Tibial artery (tissue), 4 donors: ENCODE measurements around the gene PARP8.
"Not testable (repeated sequence)": the region's sequence is repeated elsewhere in the genome, so short reads cannot be mapped to it uniquely, and the experiment has no call there.

Source experiments
- DNase-seq, 2 donors: peaks; one replicate each; pipeline ENCODE4 v3.0.0-alpha.2; 2019
- H3K27ac ChIP-seq, 2 donors: fragments of 200-600 bp; sonication (generic) in 1 of 2; 1 replicate in 1 of 2; 2 replicates in 1 of 2; pipeline ENCODE4 v1.5.1; 2018 to 2019; ENCODE audit warnings: mild to moderate bottlenecking in 1 of 2
- H3K27me3 ChIP-seq, 2 donors: fragments of 200-600 bp; sonication (generic) in 1 of 2; one replicate each; pipeline versions ENCODE4 v1.5.1 to v1.6.0; 2016 to 2019
- H3K36me3 ChIP-seq, 3 donors: fragments of 200-600 bp; sonication (generic) in 2 of 3; one replicate each; pipeline ENCODE4 v1.5.1; 2016 to 2019; ENCODE audit warnings: mild to moderate bottlenecking in 2 of 3
- H3K4me1 ChIP-seq, 4 donors: fragments of 200-600 bp; sonication (generic) in 2 of 4; 1 replicate in 3 of 4; 2 replicates in 1 of 4; pipeline ENCODE4 v1.5.1; 2016 to 2019
- H3K4me3 ChIP-seq, 2 donors: fragments of 200-600 bp; sonication (generic) in 1 of 2; 1 replicate in 1 of 2; 2 replicates in 1 of 2; pipeline ENCODE4 v1.5.1; 2018 to 2019; ENCODE audit warnings: mild to moderate bottlenecking in 2 of 2
- H3K9me3 ChIP-seq, 3 donors: fragments of 200-600 bp; sonication (generic) in 1 of 3; one replicate each; pipeline ENCODE4 v1.5.1; 2016 to 2019
- CTCF ChIP-seq, 2 experiments: fragments of 200-600 bp in 1 of 2; fragments of 450-650 bp in 1 of 2; IDR thresholded peaks; one replicate each; pipeline ENCODE4 v1.5.1; 2017 to 2019; ENCODE audit warnings: antibody characterized with exemption in 2 of 2, mild to moderate bottlenecking in 1 of 2, moderate library complexity in 1 of 2
- intact Hi-C: fragments of 100-400 bp; cut with DNase I; formaldehyde crosslinking; loops from one replicate; pipeline ENCODE4 v1.15.0; 2023; ENCODE audit warnings: low total_unique reads

Gene PARP8

DNA sequence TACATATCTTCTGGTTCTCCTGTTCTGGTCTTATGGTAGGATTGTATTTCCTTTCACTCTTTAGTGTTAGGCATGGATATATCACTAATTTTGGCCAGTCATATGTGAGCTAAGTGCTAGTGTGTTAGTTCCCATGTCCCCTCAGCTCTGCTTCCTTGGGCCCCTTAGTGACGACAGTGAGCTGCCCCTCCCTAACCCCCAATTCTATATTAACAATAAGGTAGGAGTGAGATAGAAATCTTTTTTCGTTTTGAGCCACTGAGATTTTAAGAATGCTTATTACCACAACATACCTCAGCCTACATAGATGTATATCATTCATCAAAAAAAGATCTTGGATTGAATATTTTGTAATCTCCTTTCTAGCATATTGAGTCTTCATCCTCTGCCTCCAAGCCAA, 100.5 kb downstream of the PARP8 start:
- H3K4me3 ChIP-seq = no peak overlapping the region

GRCh38 chr5:50767588-50767987, 101.2 kb downstream of the PARP8 start:
- DNase-seq = no peak
- no peak overlapping the region for H3K27ac ChIP-seq
- H3K4me3 ChIP-seq = no peak overlapping the region
- H3K27me3 ChIP-seq = no peaks in the 10 kb centered on the region
- H3K4me1 ChIP-seq = no peaks in the 10 kb centered on the region
- no peak for TF ChIP-seq CTCF (IDR thresholded peaks at IDR 0.05)
- intact Hi-C loops = no loop called here
- H3K9me3 ChIP-seq = no peaks in the 10 kb centered on the region
- H3K36me3 ChIP-seq = peaks cover 4 to 9% (median 6%) of the 10 kb centered on the region in 3 donors

More for the DNA sequence above, 100.5 kb downstream of the PARP8 start:
- Histone ChIP-seq H3K27ac (no peak overlapping the region), H3K36me3 (peaks cover 2 to 9% (median 3%) of the 10 kb centered on the region in 3 donors), H3K4me1 (no peaks in the 10 kb centered on the region), H3K9me3 (no peaks in the 10 kb centered on the region), H3K27me3 (no peaks in the 10 kb centered on the region)
- TF ChIP-seq CTCF (IDR thresholded peaks at IDR 0.05) = no peak
- no peak for DNase-seq
- intact Hi-C loops = no loop called here

DNA sequence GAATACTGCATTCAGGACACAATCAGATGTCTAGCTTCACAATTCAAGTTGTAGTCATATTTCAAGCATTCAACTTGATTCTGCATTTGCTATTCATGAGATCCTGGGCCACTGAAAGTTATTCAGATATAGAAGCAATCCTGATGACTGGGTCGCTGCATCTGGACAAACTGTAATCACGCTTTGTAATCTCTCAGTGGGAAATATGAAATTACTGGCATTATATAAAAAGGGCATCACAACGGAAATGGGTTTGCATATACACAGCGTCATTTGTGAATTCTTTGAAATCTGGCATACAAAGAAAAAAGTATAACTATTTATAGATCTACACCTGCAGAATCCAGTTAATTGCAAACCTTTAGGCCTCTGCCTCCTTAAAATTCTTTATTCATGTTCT, 102.2 kb downstream of the PARP8 start:
- no peaks in the 10 kb centered on the region for H3K4me1 ChIP-seq
- no peak for TF ChIP-seq CTCF (IDR thresholded peaks at IDR 0.05)
- no peaks in the 10 kb centered on the region for H3K9me3 ChIP-seq
- H3K36me3 ChIP-seq = peaks cover 4 to 11% (median 10%) of the 10 kb centered on the region in 3 donors
- intact Hi-C loops = no loop called here
- no peaks in the 10 kb centered on the region for H3K27me3 ChIP-seq
- no peak overlapping the region for H3K27ac ChIP-seq
- no peak for DNase-seq
- no peak overlapping the region for H3K4me3 ChIP-seq

- intact Hi-C loops = no loop called here
- Histone ChIP-seq H3K27me3 (no peaks in the 10 kb centered on the region), H3K4me1 (no peaks in the 10 kb centered on the region), H3K36me3 (peaks cover 13 to 27% (median 17%) of the 10 kb centered on the region in 3 donors), H3K4me3 (no peak overlapping the region), H3K27ac (no peak overlapping the region), H3K9me3 (no peaks in the 10 kb centered on the region)
- DNase-seq = no peak
- TF ChIP-seq CTCF (IDR thresholded peaks at IDR 0.05) = no peak
Measured at GRCh38 chr5:50770441-50770840, 104.0 kb downstream of the PARP8 start.

DNA sequence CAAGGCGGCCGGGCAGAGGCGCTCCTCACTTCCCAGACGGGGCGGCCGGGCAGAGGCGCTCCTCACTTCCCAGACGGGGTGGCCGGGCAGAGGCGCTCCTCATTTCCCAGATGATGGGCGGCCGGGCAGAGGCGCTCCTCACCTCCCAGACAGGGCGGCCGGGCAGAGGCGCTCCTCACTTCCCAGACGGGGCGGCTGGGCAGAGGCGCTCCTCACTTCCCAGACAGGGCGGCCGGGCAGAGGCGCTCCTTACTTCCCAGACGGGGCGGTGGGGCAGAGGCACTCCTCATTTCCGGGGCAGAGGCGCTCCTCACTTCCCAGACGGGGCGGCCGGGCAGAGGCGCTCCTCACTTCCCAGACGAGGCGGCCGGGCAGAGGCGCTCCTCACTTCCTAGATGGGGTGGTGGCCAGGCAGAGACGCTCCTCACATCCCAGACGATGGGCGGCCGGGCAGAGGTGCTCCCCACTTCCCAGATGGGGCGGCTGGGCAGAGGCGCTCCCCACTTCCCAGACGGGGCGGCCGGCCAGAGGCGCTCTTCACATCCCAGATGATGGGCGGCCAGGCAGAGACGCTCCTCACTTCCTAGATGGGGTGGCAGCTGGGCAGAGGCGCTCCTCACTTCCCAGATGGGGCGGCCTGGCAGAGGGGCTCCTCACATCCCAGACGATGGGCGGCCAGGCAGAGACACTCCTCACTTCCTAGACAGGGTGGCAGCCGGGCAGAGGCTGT, 108.2 kb downstream of the PARP8 start:
- DNase-seq, H3K9me3 ChIP-seq, H3K27me3 ChIP-seq, intact Hi-C loops, H3K4me1 ChIP-seq, H3K4me3 ChIP-seq, H3K27ac ChIP-seq: not testable (repeated sequence)
- peaks cover 17 to 29% (median 25%) of the 10 kb centered on the region in 3 donors for H3K36me3 ChIP-seq

DNA sequence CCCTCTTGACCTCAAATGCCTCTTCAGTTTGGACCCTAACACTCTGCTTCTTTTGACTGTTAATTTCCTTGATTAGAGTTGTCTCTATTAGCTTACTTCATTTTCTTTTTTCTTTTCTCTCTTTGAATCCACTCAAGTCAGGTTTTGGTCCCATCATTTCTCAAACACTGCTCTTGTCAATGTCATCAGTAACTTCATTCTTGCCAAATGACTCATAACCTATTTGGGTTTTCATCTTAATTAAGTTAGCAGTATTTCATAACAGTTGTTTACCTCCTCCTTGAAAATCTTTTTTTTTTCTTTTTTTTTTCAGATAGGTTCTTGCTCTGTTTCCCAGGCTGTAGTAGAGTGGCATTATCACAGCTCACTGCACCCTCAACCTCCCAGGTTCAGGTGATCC, 119.6 kb downstream of the PARP8 start:
- Histone ChIP-seq H3K9me3 (no peaks in the 10 kb centered on the region), H3K27ac (no peak overlapping the region), H3K4me3 (no peak overlapping the region), H3K4me1 (no peaks in the 10 kb centered on the region), H3K27me3 (no peaks in the 10 kb centered on the region), H3K36me3 (peaks cover 12 to 33% (median 26%) of the 10 kb centered on the region in 3 donors)
- no peak for DNase-seq
- intact Hi-C loops = no loop called here
- TF ChIP-seq CTCF (IDR thresholded peaks at IDR 0.05) = no peak
